SK-N-SH treated with all-trans-retinoic acid at 6 μM for 48 hours (cell line): ENCODE data around the gene GRK3.

ENCODE experiments used
- ATAC-seq: fragments of 200-7000 bp; cut with Tn5 transposase; 3 replicates; pipeline ENCODE4 v1.9.1; 2020; ENCODE audit warnings: mild to moderate bottlenecking, moderate library complexity
- BACH2 ChIP-seq: fragments of 250-450 bp; sonication (Bioruptor Pico); IDR thresholded peaks from 2 replicates; pipeline ENCODE4 v1.9.0; 2021; ENCODE audit warnings: mild to moderate bottlenecking, borderline replicate concordance
- CREB5 ChIP-seq: fragments of 250-450 bp; sonication (Bioruptor Pico); IDR thresholded peaks from 2 replicates; pipeline ENCODE4 v1.5.1; 2020; ENCODE audit warnings: low read depth, mild to moderate bottlenecking, moderate library complexity
- CSDC2 ChIP-seq: fragments of 250-450 bp; sonication (Bioruptor Pico); IDR thresholded peaks from 2 replicates; pipeline ENCODE4 v1.5.0; 2020; ENCODE audit warnings: mild to moderate bottlenecking, moderate library complexity
- CSRNP3 ChIP-seq: fragments of 250-450 bp; sonication (Bioruptor Pico); IDR thresholded peaks from 2 replicates; pipeline ENCODE4 v1.5.1; 2021; ENCODE audit warnings: mild to moderate bottlenecking, moderate library complexity
- GLIS3 ChIP-seq: fragments of 250-450 bp; sonication (Bioruptor Pico); IDR thresholded peaks from 2 replicates; pipeline ENCODE4 v1.5.0; 2020; ENCODE audit warnings: mild to moderate bottlenecking, moderate library complexity
- ISL1 ChIP-seq: fragments of 250-450 bp; sonication (Bioruptor Pico); IDR thresholded peaks from 2 replicates; pipeline ENCODE4 v2.1.2; 2022; ENCODE audit warnings: mild to moderate bottlenecking, moderate library complexity
- OSR1 ChIP-seq: fragments of 250-450 bp; sonication (Bioruptor Pico); IDR thresholded peaks from 2 replicates; pipeline ENCODE4 v1.8.0; 2022; ENCODE audit warnings: moderate library complexity, mild to moderate bottlenecking, inconsistent platforms
- PATZ1 ChIP-seq: fragments of 250-450 bp; sonication (Bioruptor Pico); IDR thresholded peaks from 2 replicates; pipeline ENCODE4 v1.8.0; 2020; ENCODE audit warnings: mild to moderate bottlenecking, moderate library complexity, borderline replicate concordance
- PPARA ChIP-seq: fragments of 250-450 bp; sonication (Bioruptor Pico); IDR thresholded peaks from 2 replicates; pipeline ENCODE4 v1.5.0; 2020; ENCODE audit warnings: mild to moderate bottlenecking, borderline replicate concordance
- RARB ChIP-seq: fragments of 250-450 bp; sonication (Bioruptor Pico); IDR thresholded peaks from 2 replicates; pipeline ENCODE4 v1.8.0; 2021; ENCODE audit warnings: mild to moderate bottlenecking, moderate library complexity
- SNAI2 ChIP-seq: fragments of 250-450 bp; sonication (Bioruptor Pico); IDR thresholded peaks from 2 replicates; pipeline ENCODE4 v1.5.0; 2020; ENCODE audit warnings: mild to moderate bottlenecking, moderate library complexity
- TCF4 ChIP-seq: fragments of 250-450 bp; sonication (Bioruptor Pico); IDR thresholded peaks from 2 replicates; pipeline ENCODE4 v1.8.0; 2021; ENCODE audit warnings: mild to moderate bottlenecking, moderate library complexity, borderline replicate concordance
- TOX ChIP-seq: fragments of 250-450 bp; sonication (Bioruptor Pico); IDR thresholded peaks from 2 replicates; pipeline ENCODE4 v1.8.0; 2021; ENCODE audit warnings: mild to moderate bottlenecking, moderate library complexity, borderline replicate concordance
- TSHZ2 ChIP-seq: fragments of 250-450 bp; sonication (Bioruptor Pico); IDR thresholded peaks from 2 replicates; pipeline ENCODE4 v1.5.0; 2020; ENCODE audit warnings: mild to moderate bottlenecking, moderate library complexity
- ZC3H10 ChIP-seq: fragments of 250-450 bp; sonication (Bioruptor Pico); IDR thresholded peaks from 2 replicates; pipeline ENCODE4 v1.5.1; 2021; ENCODE audit warnings: mild to moderate bottlenecking, moderate library complexity
- ZFP3 ChIP-seq: fragments of 250-450 bp; sonication (Bioruptor Pico); IDR thresholded peaks from 2 replicates; pipeline ENCODE4 v1.5.0; 2020; ENCODE audit warnings: mild to moderate bottlenecking, moderate library complexity
- ZFP30 ChIP-seq: fragments of 450-650 bp; formaldehyde crosslinking; IDR thresholded peaks from 2 replicates; pipeline ENCODE4 v1.5.0; 2022; ENCODE audit warnings: mild to moderate bottlenecking, moderate library complexity
- ZNF565 ChIP-seq: fragments of 450-650 bp; formaldehyde crosslinking; conservative IDR thresholded peaks from 2 replicates; pipeline ENCODE4 v1.5.0; 2020; ENCODE audit warnings: low read depth, mild to moderate bottlenecking, moderate library complexity
- ZNF70 ChIP-seq: fragments of 450-650 bp; formaldehyde crosslinking; IDR thresholded peaks from 2 replicates; pipeline ENCODE4 v1.5.0; 2020; ENCODE audit warnings: mild to moderate bottlenecking, moderate library complexity
- ZNF8 ChIP-seq: fragments of 450-650 bp; formaldehyde crosslinking; IDR thresholded peaks from 2 replicates; pipeline ENCODE4 v1.5.0; 2020; ENCODE audit warnings: mild to moderate bottlenecking, moderate library complexity

GRK3 gene

GRCh38 chr22:25747245-25747944, 182.9 kb downstream of the GRK3 start (continued):
- TF ChIP-seq PATZ1 (CRISPR knock-in tag) (no peak), PPARA (CRISPR knock-in tag) (no peak), RARB (CRISPR knock-in tag) (no peak), TOX (no peak), ZFP30 (CRISPR knock-in tag) (no peak), SNAI2 (CRISPR knock-in tag) (no peak), GLIS3 (CRISPR knock-in tag) (no peak), ZC3H10 (CRISPR knock-in tag) (no peak), CREB5 (CRISPR knock-in tag) (no peak), ZNF8 (no peak), ZNF565 (CRISPR knock-in tag) (no peak), TCF4 (CRISPR knock-in tag) (peak; percentile 50; the same call in 1 of the 2 replicates)

GRCh38 chr22:25748140-25748539, 183.7 kb downstream of the GRK3 start:
- no peak for ATAC-seq
- TF ChIP-seq RARB (CRISPR knock-in tag) (no peak), PATZ1 (CRISPR knock-in tag) (no peak), TOX (no peak), ZNF565 (CRISPR knock-in tag) (no peak), CSRNP3 (CRISPR knock-in tag) (no peak), ZNF70 (CRISPR knock-in tag) (no peak), ZFP30 (CRISPR knock-in tag) (no peak), ISL1 (no peak), OSR1 (CRISPR knock-in tag) (no peak), PPARA (CRISPR knock-in tag) (no peak), ZC3H10 (CRISPR knock-in tag) (no peak), BACH2 (no peak), ZFP3 (CRISPR knock-in tag) (no peak), CREB5 (CRISPR knock-in tag) (no peak)

- no peak for TF ChIP-seq ZNF70 (CRISPR knock-in tag)
- no peak for TF ChIP-seq TSHZ2 (CRISPR knock-in tag)
- no peak for TF ChIP-seq ZNF8
- TF ChIP-seq TOX = no peak
- TF ChIP-seq CSDC2 = no peak
- TF ChIP-seq PPARA (CRISPR knock-in tag) = no peak
- TF ChIP-seq ZFP3 (CRISPR knock-in tag) = no peak
- TF ChIP-seq OSR1 (CRISPR knock-in tag) = no peak
- no peak for ATAC-seq
These were observed 184.2 kb downstream of the GRK3 start for GRCh38 chr22:25748704-25749103.
